CD4-positive, alpha-beta T cell treated with Interleukin-4 for 4 hours (primary cell): ENCODE results near the gene RASA4B.
"Not testable (repeated sequence)": the region's sequence is repeated elsewhere in the genome, so short reads cannot be mapped to it uniquely, and the experiment has no call there.

Experiments used
- DNase-seq: peaks from one replicate; pipeline ENCODE4 v3.0.0-alpha.2; 2020

The RASA4B gene

DNA sequence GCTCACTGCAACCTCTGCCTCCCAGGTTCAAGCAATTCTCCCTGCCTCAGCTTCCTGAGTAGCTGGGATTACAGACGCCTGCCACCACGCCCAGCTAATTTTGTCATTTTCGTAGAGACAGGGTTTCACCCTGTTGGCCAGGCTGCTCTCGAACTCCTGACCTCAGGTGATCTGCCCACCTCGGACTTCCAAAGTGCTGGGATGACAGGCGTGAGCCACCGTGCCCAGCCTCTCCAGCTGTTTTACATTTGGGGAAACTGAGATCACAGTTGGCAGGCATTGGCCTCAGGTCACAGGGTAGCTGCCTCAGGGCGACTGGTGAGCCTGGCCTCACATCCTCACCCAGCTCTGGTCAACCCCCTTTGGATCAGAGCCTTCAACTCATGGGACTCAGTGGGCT is 7.0 kb downstream of the RASA4B start:
- DNase-seq = not testable (repeated sequence)

DNA sequence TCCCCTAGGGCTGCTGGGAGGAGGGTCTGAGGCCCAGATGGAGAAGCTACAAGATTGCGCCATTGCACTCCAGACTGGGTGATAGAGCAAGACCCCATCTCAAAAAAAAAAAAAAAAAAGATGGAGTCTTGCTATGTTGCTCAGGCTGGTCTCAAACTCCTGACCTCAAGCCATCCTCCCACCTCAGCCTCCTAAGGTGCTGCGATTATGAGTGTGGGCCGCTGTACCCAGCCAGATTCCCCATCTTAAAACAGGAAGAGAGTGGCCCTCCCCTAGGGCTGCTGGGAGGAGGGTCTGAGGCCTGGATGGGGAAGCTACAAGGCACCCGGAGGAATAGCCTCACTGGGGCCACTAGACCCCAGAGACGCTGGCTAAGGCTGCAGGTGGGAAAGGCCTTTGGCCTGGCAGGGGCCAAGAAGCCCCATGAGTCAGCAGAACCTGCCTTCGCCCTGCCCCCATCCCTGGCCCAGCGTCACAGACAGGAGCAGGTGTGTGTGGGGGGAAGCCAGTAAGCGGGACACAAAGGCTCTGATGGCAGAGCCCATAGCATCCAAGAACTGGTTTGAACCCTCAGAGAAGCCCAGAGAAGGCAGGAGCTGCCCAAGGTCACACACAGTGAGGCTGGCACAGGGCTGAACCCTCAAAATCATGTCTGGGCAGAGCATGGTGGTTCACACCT is 10.0 kb downstream of the RASA4B start:
- DNase-seq = not testable (repeated sequence)

DNA sequence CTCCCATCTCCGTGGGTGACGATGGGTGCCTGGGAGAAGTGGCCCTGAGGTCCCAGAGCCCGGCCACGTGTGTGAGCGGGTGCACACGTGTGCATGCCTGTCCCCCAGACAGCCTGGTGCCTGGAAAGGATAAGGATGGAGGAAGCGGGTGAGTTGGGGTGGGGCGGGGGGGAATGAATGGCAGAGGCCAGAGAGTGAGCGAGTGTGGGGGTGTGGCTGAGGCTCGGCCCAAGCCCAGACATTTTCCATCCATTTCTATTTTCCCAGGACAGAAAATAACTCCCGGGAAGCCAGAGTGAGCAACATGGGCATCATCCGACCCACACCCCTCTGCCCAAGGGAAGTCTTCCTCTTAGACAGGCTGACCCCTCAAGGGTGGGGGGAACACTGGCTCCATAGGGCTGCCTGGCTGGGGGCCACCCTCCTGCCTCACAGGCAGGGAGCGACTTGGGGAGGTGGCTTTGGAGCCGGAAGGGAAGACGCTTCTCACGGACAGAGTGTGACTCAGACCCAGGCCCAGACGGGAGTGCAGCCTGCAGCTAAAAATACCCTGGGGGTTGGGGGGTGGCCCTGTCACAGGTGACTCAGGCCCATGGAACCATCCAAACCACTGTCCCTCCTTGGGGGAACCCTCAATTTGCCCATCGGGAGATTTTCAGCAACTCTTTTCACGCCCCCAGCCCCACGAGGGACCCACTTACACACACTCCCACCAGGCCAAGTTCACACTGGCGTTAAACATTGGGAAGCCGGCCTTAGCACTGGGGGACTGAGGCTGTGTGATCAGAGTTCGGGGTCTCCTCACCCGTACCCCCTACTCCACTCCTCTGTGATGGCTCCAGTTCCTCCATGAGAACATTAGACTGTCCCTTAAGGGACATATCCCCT is 12.0 kb downstream of the RASA4B start:
- DNase-seq = not testable (repeated sequence)

DNA sequence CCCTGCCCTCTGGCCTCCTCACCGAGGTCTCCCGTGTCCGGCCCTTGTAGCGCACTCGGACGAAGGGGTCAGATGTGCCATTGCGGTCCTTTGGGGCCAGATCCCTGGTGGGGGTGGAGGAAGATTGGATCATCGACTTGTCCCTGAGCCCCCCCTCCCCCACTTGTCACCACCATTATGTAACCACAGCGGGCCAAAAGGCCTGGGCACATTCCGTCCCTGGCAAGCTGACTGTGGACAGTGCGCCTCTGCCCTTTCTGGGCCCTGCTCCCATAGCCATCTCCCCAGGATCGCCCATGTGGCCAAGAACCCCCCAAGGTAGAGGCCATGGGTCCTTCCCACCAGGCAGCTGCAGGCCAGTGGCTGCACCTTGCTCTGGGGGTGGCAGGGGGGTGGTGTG is 14.4 kb downstream of the RASA4B start:
- not testable (repeated sequence) for DNase-seq

DNA sequence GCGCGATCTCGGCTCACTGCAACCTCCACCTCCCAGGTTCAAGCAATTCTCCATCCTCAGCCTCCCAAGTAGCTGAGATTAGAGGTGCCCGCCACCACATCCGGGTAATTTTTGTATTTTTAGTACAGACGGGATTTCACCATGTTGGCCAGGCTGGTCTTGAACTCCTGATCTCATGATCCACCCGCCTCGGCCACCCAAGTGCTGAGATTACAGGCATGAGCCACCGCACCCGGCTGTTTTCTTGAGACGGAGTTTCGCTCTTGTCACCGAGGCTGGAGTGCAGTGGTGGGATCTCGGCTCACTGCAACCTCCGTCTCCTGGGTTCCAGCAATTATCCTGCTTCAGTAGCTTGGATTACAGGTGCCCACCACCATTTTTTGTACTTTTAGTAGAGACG is 19.3 kb downstream of the RASA4B start:
- DNase-seq = not testable (repeated sequence)

DNA sequence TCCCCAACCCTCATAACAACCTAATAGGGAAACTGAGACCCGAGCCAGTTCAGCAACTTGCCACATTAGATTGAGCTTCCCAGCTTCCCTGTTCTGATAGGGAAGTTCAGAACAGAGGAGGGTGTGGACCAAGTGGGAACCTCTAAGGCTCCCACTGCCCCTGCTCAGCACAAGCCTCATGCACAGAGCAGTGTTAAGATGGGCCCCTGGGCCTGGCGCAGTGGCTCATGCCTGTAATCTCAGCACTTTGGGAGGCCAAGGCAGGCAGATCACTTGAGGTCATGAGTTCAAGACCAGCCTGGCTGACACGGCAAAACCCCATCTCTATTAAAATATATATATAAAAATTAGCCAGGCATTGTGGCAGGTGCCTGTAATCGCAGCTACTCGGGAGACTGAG is 20.3 kb downstream of the RASA4B start:
- DNase-seq = not testable (repeated sequence)

DNA sequence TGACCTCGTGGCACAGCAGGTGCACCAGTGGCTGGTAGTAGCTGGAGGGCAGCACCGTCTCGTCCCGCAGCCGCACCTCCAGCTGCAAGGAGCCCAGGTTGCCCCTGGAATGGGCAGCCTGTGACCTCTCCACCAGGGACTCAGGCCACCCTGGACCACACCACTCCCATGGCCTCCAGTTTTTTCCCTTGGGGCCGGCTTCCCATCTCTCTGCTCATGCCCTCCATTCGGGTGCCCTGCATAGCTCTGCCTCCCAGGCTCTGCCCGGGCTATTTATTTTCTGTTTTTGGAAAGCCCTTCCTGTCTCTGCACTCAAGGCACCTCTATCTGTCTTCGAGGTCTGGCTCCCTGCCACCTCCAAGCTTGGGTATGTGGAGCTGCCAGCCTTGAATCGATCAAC is 20.7 kb downstream of the RASA4B start:
- not testable (repeated sequence) for DNase-seq

DNA sequence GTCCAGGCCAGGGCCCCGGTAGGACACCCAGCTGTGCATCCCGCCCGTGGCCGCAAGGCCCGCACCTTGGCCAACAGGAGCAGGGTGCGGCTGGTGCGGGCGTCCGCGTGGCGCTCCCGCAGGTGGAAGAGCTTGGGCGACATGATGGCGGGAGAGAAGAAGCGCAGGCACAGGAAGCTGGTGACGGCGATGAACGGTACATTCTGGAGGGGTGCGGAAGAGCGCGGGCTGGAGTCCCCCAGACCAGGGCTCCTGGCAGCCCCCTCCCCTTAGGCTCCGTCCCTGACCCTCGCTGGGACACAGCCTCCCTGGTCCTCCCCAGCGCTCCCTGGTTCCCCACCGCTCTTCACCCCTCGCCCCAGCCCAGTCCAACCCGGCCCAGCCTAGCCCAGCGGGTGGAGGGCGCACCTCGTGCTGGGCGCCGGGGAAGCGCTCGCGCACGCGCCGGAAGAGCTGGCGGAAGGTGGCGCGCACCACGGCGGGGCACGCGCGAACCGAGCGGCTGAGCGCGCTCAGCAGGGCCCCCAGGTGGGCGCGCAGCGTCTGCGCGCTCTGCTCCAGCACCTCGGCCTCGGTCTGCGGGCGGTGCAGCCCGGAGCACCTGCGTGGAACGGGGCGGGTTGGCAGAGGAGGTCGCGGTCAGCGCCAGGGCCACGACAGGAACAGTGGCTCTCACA is 23.0 kb downstream of the RASA4B start:
- not testable (repeated sequence) for DNase-seq

DNA sequence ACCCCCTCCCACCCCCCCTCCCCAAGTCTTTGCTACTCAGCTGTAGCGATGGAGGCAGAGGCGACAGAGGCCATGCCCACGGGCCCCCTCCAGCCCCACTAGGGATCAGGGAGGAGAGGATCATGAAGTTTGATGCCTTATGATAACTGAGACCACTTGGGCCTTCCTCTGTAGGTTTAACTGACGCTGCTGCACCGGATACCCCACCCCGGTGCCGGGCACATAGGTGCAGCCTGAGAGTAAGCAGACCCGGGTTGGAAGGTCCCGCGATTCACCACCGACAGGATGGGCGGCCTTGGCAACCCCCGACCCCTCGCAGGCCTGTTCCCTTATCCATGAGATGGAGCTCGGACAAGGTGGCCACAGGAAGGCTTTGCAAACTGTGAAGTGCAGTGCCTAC is 23.6 kb downstream of the RASA4B start:
- DNase-seq = peak; percentile 35

DNA sequence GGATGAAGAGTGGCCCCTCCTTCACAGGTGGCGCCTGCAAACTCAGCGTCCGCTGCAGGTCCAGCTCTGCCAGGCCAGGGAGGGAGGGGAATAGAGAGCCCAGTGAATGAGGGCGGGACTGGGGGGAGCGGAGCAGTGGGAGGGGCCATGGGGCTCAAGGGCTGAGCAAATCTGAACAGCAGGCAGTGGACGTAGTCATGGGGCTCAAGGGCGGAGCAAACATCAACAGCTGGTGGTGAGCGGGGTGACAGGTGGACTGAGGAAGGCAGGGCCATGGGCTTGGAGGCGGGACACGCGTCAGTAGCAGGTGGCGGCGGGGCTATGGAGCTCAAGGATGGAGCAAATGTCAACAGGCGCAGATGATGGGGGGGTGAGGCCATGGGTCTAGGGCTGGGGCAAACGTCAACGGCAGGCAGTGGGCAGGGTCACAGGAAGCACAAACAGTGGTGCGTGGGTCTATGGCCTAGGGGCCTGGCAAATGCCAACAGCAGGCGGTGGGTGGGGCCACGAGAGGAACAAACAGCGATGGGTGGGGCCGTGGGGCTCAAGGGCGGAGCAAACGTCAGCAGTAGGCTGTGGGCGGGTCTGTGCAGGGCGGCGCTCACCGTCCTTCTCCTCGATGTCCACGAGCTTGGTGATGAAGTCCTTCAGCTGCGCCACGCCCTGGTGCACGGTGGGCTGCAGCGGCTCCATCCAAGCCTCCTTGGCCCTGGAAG is 24.2 kb downstream of the RASA4B start:
- DNase-seq = not testable (repeated sequence)

DNA sequence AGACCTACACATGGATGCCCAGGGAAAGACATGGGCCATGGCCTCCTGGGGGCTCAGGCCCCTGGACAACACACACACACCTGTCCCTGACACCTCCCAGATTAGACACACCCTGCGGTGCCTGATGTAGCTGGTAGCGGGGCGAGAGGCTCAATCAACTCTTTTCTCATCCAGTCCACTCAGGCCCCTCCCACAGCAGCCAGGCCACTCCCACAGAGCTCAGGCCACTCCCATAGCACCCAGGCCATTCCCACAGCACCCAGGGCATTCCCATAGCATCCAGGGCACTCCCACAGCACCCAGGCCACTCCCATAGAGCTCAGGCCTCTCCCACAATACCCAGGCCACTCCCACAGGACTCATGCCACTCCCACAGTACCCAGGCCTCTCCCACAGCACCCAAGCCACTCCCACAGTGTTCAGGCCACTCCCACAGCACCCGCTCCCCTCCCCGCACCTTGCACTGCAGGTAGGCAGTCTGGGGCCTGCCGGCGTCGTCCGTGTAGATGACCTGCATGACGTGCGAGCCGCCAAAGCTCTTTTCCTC is 27.0 kb downstream of the RASA4B start:
- DNase-seq = not testable (repeated sequence)

DNA sequence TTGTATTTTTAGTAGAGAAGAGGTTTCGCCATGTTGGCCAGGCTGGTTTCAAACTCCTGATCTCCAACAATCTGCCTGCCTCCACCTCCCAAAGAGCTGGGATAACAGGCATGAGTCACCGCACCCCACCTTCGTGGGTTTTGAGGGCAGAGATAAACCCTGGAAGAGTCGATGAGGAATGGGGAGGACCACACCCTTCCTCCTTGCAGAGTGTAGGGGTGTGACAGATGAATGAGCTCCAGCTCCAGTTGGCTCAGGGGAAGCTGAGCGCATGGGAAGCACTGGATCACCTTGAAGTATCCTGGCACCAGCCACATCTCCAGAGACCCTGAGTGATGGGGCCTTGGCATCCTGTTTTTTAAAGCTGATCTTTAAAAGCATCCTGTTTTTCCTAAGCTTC is 33.3 kb downstream of the RASA4B start:
- DNase-seq = not testable (repeated sequence)

DNA sequence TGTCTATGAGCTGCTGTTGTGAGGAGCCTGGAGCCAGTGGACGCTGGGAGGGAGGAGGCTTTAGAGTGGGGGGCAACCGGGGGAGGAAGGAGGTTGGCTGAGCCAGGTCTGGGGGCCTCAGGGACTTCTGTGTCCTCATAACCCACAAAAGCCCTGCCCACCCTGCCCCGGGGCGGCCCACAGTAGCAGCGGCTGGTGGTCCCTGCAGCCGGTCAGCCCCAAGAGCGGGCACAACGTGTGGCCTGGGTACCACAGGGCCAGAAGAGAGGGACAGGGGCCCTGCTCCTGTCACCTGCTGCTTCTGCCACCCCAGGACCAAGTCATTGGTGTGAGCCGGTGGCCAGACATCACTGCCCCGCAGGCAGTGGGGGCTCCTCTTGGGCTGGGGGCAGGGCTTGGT is 35.6 kb downstream of the RASA4B start:
- not testable (repeated sequence) for DNase-seq

DNA sequence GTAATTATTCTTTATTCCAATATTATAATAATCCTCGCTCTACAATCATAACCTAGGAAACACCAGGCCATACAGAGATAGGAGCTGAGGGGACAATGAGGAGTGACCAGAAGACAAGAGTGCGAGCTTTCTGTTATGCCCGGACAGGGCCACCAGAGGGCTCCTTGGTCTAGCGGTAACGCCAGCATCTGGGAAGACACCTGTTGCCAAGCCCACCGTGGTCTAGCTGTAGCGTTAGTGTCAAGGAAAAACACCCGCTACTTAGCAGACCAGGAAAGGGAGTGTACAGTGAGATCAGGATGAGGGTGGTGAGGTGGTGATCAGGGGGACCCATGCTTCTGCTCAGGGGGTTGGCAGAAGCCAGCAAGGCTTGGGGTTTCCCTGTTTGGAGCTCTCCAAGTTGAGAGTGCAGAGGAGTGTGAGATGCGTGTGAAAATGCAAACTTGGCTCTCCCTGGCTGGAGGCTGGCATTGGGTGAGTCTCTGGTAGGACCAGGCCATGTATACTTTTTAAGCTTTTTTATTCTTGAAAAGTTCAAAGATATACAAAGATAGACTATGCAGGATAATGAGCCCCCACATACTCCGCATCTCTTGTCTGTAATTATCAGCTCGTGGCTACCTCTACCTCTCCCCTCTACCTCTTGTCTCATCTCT is 37.5 kb downstream of the RASA4B start:
- DNase-seq = peak; percentile 39

DNA sequence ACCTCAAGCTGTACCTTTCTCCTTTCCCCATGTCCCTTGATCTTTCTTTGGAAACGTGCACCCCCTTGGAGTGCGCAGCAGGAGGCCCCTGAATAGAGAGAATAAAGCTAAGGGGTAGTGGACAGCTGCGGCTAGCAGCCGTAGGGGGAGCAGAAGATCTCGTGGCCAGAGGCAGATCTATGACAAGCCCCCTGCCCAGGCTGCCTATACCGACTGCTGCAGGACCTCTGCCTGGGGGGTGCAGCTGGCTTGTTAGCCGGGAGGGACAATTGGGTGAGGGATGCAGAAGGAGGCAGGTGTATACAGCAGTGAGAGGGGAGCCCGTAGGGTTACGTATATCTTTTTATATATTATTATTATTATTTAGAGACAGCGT is 38.4 kb downstream of the RASA4B start:
- not testable (repeated sequence) for DNase-seq

DNA sequence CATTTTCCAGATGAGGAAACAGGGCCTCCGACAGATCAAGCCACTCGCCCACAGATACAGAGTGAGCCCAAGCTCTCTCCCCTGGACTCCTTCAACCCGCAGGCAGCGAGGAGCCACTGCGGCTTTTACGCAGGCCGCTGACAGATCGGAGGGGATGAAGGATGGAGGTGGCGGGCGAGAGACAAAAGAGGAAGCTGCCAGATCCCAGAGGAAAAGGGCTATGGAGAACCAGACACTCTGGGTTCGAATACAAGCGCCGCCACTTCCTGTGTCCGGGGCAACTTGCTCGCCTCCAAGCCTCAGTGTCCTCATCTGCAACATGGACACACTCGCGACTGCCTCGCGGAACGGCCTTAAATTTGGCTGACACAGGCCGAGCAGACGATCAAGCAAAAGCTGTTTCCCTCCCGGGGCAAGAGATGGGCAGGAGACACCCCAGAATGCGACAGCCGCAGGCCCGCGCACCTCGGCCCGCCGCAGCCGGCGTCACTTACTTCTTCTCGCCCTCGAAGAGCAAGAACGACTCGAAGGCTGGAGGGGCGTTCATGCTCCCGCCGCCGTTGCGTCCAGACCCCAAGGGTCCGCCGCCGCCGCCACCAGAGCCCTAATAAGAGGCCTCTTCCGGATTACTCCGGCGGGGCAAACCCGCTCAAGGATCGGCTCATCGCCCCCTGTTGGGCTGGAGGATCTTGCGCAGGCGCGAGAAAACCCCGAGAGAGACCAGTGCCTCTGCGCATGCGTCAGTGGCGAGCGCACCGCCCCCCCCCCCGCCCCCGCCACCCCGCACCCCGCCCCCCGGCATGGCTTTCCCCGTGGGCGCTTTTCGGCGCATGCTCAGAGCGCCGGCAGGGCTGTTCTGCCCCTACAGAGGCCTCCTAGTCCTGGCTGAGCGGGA is 39.0 kb downstream of the RASA4B start, which contains the start of gene POLR2J:
Gene POLR2J (minus strand): TSS at position 609 of the 895 bp plus-strand sequence. CDS start 62 bp downstream, at position 547.
- DNase-seq = peak; percentile 94

DNA sequence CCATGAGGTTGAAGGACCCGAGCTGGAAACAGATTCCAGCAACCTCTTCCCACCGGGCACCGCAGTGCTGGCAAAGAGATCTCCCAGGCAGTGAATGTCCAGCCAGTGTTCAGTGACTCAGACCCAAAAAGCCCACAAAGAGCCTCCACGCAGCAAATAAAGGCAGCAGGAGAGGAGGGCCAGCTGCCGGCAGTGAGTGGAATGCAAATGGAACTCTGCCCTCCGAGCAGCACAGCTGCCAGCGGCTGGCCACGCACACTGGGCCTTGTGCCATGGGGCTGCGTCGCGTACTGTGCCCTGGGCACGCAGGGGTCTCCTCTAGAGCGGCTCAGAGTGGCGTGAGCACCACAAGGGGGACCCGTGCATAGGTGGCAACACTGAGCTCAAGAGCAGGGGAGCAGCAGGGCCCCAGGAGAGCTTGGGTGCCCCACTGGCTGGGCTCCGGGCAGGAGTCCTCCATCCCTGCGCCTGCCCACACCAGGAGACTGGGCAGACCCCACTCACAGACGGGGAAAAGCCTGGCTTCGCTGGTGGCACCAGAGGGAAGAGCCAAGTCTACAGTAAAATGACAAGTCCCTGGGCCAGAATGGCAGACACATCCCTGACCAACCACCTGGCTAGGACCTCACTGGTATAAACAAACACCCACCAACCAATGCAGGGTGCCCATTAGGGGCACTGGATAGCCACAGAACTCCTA is 42.7 kb downstream of the RASA4B start:
- not testable (repeated sequence) for DNase-seq

DNA sequence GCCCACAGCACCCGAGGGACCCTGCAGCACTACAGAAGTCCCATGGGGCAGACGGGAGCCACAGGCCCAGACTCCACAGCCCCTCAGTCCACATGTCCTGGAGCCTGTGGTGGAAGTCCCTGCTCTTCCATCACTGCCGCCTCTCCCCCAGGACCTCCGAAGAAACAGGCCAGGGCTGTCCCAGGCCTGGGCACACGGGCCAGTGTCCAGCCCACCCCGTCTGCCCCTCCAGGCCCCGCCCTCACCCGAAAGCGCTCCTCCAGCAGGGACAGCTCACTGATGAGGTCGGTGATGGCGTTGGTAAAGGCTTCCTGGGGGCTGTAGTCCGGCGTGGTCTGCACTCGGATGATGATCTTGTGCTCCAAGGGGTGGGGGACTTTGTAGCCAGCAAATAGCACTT is 43.5 kb downstream of the RASA4B start:
- DNase-seq = not testable (repeated sequence)

DNA sequence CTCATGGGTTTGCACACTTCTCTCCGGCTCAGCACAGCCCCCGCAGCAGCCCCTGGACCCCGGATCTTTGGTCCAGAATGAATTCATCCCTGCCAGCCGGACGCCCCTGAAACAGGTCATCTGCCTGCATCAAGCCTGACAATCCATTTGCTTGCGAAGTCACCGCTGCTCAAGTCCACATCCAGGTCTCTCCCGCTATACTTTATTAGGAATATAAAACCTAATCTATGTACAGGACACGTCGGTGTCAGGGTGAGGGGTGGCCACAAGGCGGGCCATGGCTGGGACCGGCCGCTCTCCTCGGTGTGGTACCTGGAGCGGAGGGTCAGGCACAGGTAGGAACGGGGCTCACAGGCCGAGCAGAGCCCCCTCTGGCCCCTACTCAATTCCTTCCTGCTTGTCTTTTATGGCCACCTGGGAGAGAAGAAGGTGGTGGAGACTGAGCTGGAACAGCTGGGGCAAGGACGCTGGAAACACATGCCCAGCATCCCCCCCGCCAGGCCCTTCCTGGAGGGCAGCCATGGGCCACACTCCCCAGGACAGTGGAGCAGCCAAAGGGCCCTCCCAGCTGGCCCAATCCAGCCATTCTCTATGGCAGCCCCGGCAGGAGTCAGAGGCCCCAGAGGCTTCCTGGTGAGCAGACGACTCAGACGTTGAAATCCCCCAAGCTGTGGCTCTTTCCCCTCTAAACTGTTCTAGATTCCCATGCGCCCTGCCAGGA is 44.1 kb downstream of the RASA4B start:
- DNase-seq = no peak
